ENCODE measurements around the gene SULT4A1.

GRCh38 chr22:43839781-43840180 is 22.5 kb downstream of the SULT4A1 start:
- TF ChIP-seq SETDB1 (IDR thresholded peaks at IDR 0.05; ENCODE audit: low read length) (no peak), KLF16 (IDR thresholded peaks at IDR 0.05) (no peak), POLR2AphosphoS5 (IDR thresholded peaks at IDR 0.05; ENCODE audit: control insufficient read depth, insufficient read depth, low read depth, low read length) (no peak), FOXP1 (CRISPR knock-in tag; IDR thresholded peaks at IDR 0.05) (no peak), GATAD2B (IDR thresholded peaks at IDR 0.05; ENCODE audit: borderline replicate concordance) (no peak), SNRNP70 (optimal IDR thresholded peaks at IDR 0.05; ENCODE audit: low read depth, low read length) (no peak), RAD21 (CRISPR knock-in tag; conservative IDR thresholded peaks at IDR 0.05 in 1 of 2, IDR thresholded peaks at IDR 0.05 in 1 of 2) (no peak), EZH2 (IDR thresholded peaks at IDR 0.05; ENCODE audit: borderline replicate concordance, low read depth, low read length) (no peak), ZBTB33 (CRISPR knock-in tag; IDR thresholded peaks at IDR 0.05) (no peak), PPARD (CRISPR knock-in tag; IDR thresholded peaks at IDR 0.05) (no peak), FOXA1 (IDR thresholded peaks at IDR 0.05; ENCODE audit: borderline replicate concordance) (no peak)
- TF ChIP-seq, protein P1, sequence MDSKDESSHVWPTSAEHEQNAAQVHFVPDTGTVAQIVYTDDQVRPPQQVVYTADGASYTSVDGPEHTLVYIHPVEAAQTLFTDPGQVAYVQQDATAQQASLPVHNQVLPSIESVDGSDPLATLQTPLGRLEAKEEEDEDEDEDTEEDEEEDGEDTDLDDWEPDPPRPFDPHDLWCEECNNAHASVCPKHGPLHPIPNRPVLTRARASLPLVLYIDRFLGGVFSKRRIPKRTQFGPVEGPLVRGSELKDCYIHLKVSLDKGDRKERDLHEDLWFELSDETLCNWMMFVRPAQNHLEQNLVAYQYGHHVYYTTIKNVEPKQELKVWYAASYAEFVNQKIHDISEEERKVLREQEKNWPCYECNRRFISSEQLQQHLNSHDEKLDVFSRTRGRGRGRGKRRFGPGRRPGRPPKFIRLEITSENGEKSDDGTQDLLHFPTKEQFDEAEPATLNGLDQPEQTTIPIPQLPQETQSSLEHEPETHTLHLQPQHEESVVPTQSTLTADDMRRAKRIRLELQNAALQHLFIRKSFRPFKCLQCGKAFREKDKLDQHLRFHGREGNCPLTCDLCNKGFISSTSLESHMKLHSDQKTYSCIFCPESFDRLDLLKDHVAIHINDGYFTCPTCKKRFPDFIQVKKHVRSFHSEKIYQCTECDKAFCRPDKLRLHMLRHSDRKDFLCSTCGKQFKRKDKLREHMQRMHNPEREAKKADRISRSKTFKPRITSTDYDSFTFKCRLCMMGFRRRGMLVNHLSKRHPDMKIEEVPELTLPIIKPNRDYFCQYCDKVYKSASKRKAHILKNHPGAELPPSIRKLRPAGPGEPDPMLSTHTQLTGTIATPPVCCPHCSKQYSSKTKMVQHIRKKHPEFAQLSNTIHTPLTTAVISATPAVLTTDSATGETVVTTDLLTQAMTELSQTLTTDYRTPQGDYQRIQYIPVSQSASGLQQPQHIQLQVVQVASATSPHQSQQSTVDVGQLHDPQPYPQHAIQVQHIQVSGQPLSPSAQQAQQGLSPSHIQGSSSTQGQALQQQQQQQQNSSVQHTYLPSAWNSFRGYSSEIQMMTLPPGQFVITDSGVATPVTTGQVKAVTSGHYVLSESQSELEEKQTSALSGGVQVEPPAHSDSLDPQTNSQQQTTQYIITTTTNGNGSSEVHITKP (IDR thresholded peaks at IDR 0.05; ENCODE audit: partially characterized antibody): no peak
